PC-3 (cell line): ENCODE data around the gene LYRM4. TPM values are rescaled to one million over a fixed set of nuclear protein-coding genes. Genes with fewer than 3 reads are reported as not detected.

Source experiments
- ATAC-seq: fragments of 200-7000 bp; cut with Tn5 transposase; 2 replicates; pipeline ENCODE4 v1.9.1; 2020; ENCODE audit warnings: mild to moderate bottlenecking, moderate library complexity
- BruUV-seq: library from RNA; stranded (reverse); fragments of 400-500 nt; replicated peaks from 2 replicates; lab custom pipeline; 2021; lab: Mats Ljungman, UMichigan
- CTCF ChIA-PET: fragments of 300-600 bp; sonication (Branson Sonifier 250); formaldehyde crosslinking; loops from one replicate; lab custom pipeline; 2022; ENCODE audit warnings: antibody characterized with exemption; lab: Charles Lee
- POLR2A ChIA-PET: fragments of 300-600 bp; sonication (Branson Sonifier 250); formaldehyde crosslinking; loops from one replicate; lab custom pipeline; 2022; ENCODE audit warnings: antibody characterized with exemption; ENCODE audit not compliant: unreplicated experiment; lab: Charles Lee
- DNase-seq: peaks from one replicate; pipeline ENCODE4 v3.0.0-alpha.2; 2015
- H2AFZ ChIP-seq: fragments of 300-600 bp; sonication (generic); 2 replicates; pipeline ENCODE4 v1.6.0; 2016; ENCODE audit warnings: antibody characterized with exemption, low read length
- H3F3A ChIP-seq: fragments of 300-600 bp; sonication (generic); one replicate; pipeline ENCODE4 v1.6.0; 2017; ENCODE audit warnings: antibody characterized with exemption, low read length, control low read depth, mild to moderate bottlenecking; ENCODE audit not compliant: unreplicated experiment
- H3K27ac ChIP-seq: fragments of 300-600 bp; sonication (generic); 2 replicates; pipeline ENCODE4 v1.5.1; 2016; ENCODE audit warnings: mild to moderate bottlenecking, low read length
- H3K27me3 ChIP-seq: fragments of 300-600 bp; sonication (generic); 2 replicates; pipeline ENCODE4 v1.6.1; 2016; ENCODE audit warnings: low read length, mixed read lengths
- H3K36me3 ChIP-seq: fragments of 300-600 bp; sonication (generic); 2 replicates; pipeline ENCODE4 v1.6.1; 2016; ENCODE audit warnings: low read depth, mixed run types, low read length, mixed read lengths
- H3K4me1 ChIP-seq: fragments of 300-600 bp; sonication (generic); 2 replicates; pipeline ENCODE4 v1.5.1; 2016; ENCODE audit warnings: low read length; ENCODE audit not compliant: insufficient read depth
- H3K4me2 ChIP-seq: fragments of 300-600 bp; sonication (generic); 2 replicates; pipeline ENCODE4 v1.6.0; 2016; ENCODE audit warnings: low read length
- H3K4me3 ChIP-seq: fragments of 300-600 bp; sonication (generic); 2 replicates; pipeline ENCODE4 v1.5.1; 2016; ENCODE audit warnings: mild to moderate bottlenecking, low read length, mixed read lengths
- H3K79me2 ChIP-seq: fragments of 300-600 bp; sonication (generic); 2 replicates; pipeline ENCODE4 v1.6.1; 2017; ENCODE audit warnings: low read length, mixed read lengths
- H3K9ac ChIP-seq: fragments of 300-600 bp; sonication (generic); 2 replicates; pipeline ENCODE4 v1.6.0; 2016; ENCODE audit warnings: mild to moderate bottlenecking, low read length
- H3K9me2 ChIP-seq: fragments of 300-600 bp; sonication (generic); replicated peaks from 2 replicates; pipeline ENCODE4 v1.6.1; 2016; ENCODE audit warnings: mixed run types, low read length, mixed read lengths
- H3K9me3 ChIP-seq: fragments of 300-600 bp; sonication (generic); 2 replicates; pipeline ENCODE4 v1.6.1; 2016; ENCODE audit warnings: low read length, mixed read lengths
- H4K20me1 ChIP-seq: fragments of 300-600 bp; sonication (generic); 2 replicates; pipeline ENCODE4 v1.6.1; 2016; ENCODE audit warnings: low read length, mixed read lengths
- CTCF ChIP-seq: fragments of 300-600 bp; sonication (generic); conservative IDR thresholded peaks from 2 replicates; pipeline ENCODE4 v1.5.1; 2017; ENCODE audit warnings: antibody characterized with exemption, low read depth, mild to moderate bottlenecking, low read length
- EZH2 ChIP-seq: fragments of 300-600 bp; sonication (generic); IDR thresholded peaks from one replicate; pipeline ENCODE4 v1.6.1; 2017; ENCODE audit warnings: antibody characterized with exemption, mild to moderate bottlenecking, low read length; ENCODE audit not compliant: unreplicated experiment
- EZH2phosphoT487 ChIP-seq: fragments of 300-600 bp; sonication (generic); IDR thresholded peaks from 2 replicates; pipeline ENCODE4 v1.6.1; 2018; ENCODE audit warnings: mild to moderate bottlenecking, antibody characterized with exemption, low read length, borderline replicate concordance
- intact Hi-C: fragments of 100-400 bp; cut with micrococcal nuclease; formaldehyde crosslinking; loops from 2 replicates; pipeline ENCODE4 v1.9.0; 2023
- total RNA-seq: library from RNA; depleted of rRNA; stranded (reverse); fragments of >200 nt; gene quantifications from 2 replicates; pipeline ENCODE4 v1.2.3, GENCODE V29; 2014

LYRM4 gene
- total RNA-seq, 1 experiment from 2014 or later: 27.7 TPM

GRCh38 chr6:5184878-5185277, 75.9 kb downstream of the LYRM4 start:
- Histone ChIP-seq H3K79me2 (no peaks in the 10 kb centered on the region), H3K27me3 (no peaks in the 10 kb centered on the region), H3K4me3 (no peak overlapping the region), H3K36me3 (no peaks in the 10 kb centered on the region), H3K4me2 (no peak overlapping the region), H3F3A (no peaks in the 10 kb centered on the region), H3K9me2 (no peaks in the 10 kb centered on the region), H3K27ac (no peak overlapping the region), H2AFZ (no peak overlapping the region), H4K20me1 (no peaks in the 10 kb centered on the region), H3K4me1 (peaks cover 13% of the 10 kb centered on the region), H3K9ac (no peak overlapping the region), H3K9me3 (no peaks in the 10 kb centered on the region)
- DNase-seq (no peak), ATAC-seq (no peak)
- intact Hi-C loops: no loop called here
- POLR2A ChIA-PET: no interaction called here
- CTCF ChIA-PET: no interaction called here
- TF ChIP-seq EZH2phosphoT487: no peak
- BruUV-seq: no TSS peak

- intact Hi-C loops: no loop called here
- POLR2A ChIA-PET: interaction anchor here (0.6 kb wide), 1 partner anchor 1591 kb away, joined by 3 read pairs; no protein-coding TSS in a partner anchor
- no peak overlapping the region for H3K9ac ChIP-seq
- H3F3A ChIP-seq: no peaks in the 10 kb centered on the region
- no peak overlapping the region for H3K4me3 ChIP-seq
- H4K20me1 ChIP-seq: no peaks in the 10 kb centered on the region
- H3K9me3 ChIP-seq: no peaks in the 10 kb centered on the region
- H3K4me1 ChIP-seq: peaks cover 17% of the 10 kb centered on the region
- H3K9me2 ChIP-seq: no peaks in the 10 kb centered on the region
- no peak overlapping the region for H3K4me2 ChIP-seq
- H3K36me3 ChIP-seq: no peaks in the 10 kb centered on the region
- CTCF ChIA-PET: no interaction called here
- no peak overlapping the region for H2AFZ ChIP-seq
- TF ChIP-seq CTCF: peak; percentile 30
- no peak for TF ChIP-seq EZH2
- no peak for TF ChIP-seq EZH2phosphoT487
- no peak for DNase-seq
- H3K79me2 ChIP-seq: no peaks in the 10 kb centered on the region
- no peak overlapping the region for H3K27ac ChIP-seq
- ATAC-seq: peak; percentile 45; the same call in 1 of the 2 replicates
- no peaks in the 10 kb centered on the region for H3K27me3 ChIP-seq
- BruUV-seq: no TSS peak
These were observed 76.5 kb downstream of the LYRM4 start for GRCh38 chr6:5184218-5184617.

- no peaks in the 10 kb centered on the region for H3F3A ChIP-seq
- H3K4me2 ChIP-seq: no peak overlapping the region
- TF ChIP-seq CTCF (no peak), EZH2 (no peak), EZH2phosphoT487 (no peak)
- no peak overlapping the region for H3K27ac ChIP-seq
- DNase-seq (no peak), ATAC-seq (no peak)
- no peaks in the 10 kb centered on the region for H3K36me3 ChIP-seq
- no TSS peak for BruUV-seq
- H3K27me3 ChIP-seq: no peaks in the 10 kb centered on the region
- ChIA-PET CTCF (interaction anchor here (0.6 kb wide), 1 partner anchor 406 kb away, joined by 4 read pairs; no protein-coding TSS in a partner anchor), POLR2A (no interaction called here)
- H2AFZ ChIP-seq: no peak overlapping the region
- no peak overlapping the region for H3K4me3 ChIP-seq
- no peak overlapping the region for H3K9ac ChIP-seq
- no peaks in the 10 kb centered on the region for H3K9me3 ChIP-seq
- no peaks in the 10 kb centered on the region for H4K20me1 ChIP-seq
- intact Hi-C loops: no loop called here
- H3K79me2 ChIP-seq: no peaks in the 10 kb centered on the region
- H3K4me1 ChIP-seq: peaks cover 17% of the 10 kb centered on the region
- no peaks in the 10 kb centered on the region for H3K9me2 ChIP-seq
These were observed 79.0 kb downstream of the LYRM4 start for GRCh38 chr6:5181510-5182317.
